HepG2 (cell line): ENCODE data around the gene SIRT7. TPM values are rescaled to one million over a fixed set of nuclear protein-coding genes. Genes with fewer than 3 reads are reported as not detected.

Experiments
- AFF4 ChIP-seq: sonication (generic); formaldehyde crosslinking; IDR thresholded peaks from 2 replicates; pipeline ENCODE4 v1.4.0; 2020; ENCODE audit warnings: missing genetic modification reagents
- BCLAF1 ChIP-seq: fragments of 450-650 bp; IDR thresholded peaks from 2 replicates; pipeline ENCODE4 v1.6.1; 2017; ENCODE audit warnings: mild to moderate bottlenecking
- IRF1 ChIP-seq: sonication (generic); formaldehyde crosslinking; IDR thresholded peaks from 2 replicates; pipeline ENCODE4 v1.4.0; 2020; ENCODE audit warnings: low read depth, mild to moderate bottlenecking, missing genetic modification reagents
- JARID2 ChIP-seq: sonication (generic); formaldehyde crosslinking; IDR thresholded peaks from 2 replicates; pipeline ENCODE4 v1.8.1; 2023; ENCODE audit warnings: missing genetic modification reagents, inconsistent platforms; ENCODE audit not compliant: insufficient replicate concordance
- JUNB ChIP-seq: sonication (generic); formaldehyde crosslinking; IDR thresholded peaks from 2 replicates; pipeline ENCODE4 v1.8.0; 2022; ENCODE audit warnings: missing genetic modification reagents, mild to moderate bottlenecking, borderline replicate concordance
- PHF20 ChIP-seq: sonication (generic); formaldehyde crosslinking; IDR thresholded peaks from 2 replicates; pipeline ENCODE4 v1.5.0; 2020; ENCODE audit warnings: mild to moderate bottlenecking, missing genetic modification reagents
- POLR2A ChIP-seq, 2 experiments: IDR thresholded peaks; 2 replicates each; pipeline ENCODE4 v1.6.1; 2011; ENCODE audit warnings: low read depth in 2 of 2, low read length in 2 of 2, mild to moderate bottlenecking in 1 of 2, moderate library complexity in 1 of 2; ENCODE audit not compliant: insufficient read depth in 1 of 2
- PTBP1 ChIP-seq: fragments of 200-400 bp; formaldehyde crosslinking; IDR thresholded peaks from 2 replicates; pipeline ENCODE4 v1.6.1; 2018; ENCODE audit warnings: low read length, low read depth; ENCODE audit not compliant: poor library complexity, severe bottlenecking
- RXRB ChIP-seq: IDR thresholded peaks from 2 replicates; pipeline ENCODE4 v1.6.1; 2016; ENCODE audit warnings: borderline replicate concordance, missing genetic modification reagents, missing compliant biosample characterization
- SALL2 ChIP-seq: sonication (generic); formaldehyde crosslinking; IDR thresholded peaks from 2 replicates; pipeline ENCODE4 v1.8.1; 2023; ENCODE audit warnings: mild to moderate bottlenecking, missing genetic modification reagents, inconsistent platforms
- SNAPC4 ChIP-seq: sonication (generic); formaldehyde crosslinking; IDR thresholded peaks from 2 replicates; pipeline ENCODE4 v1.4.0; 2020; ENCODE audit warnings: mild to moderate bottlenecking, missing genetic modification reagents
- SRSF1 ChIP-seq: fragments of 200-400 bp; formaldehyde crosslinking; optimal IDR thresholded peaks from 2 replicates; pipeline ENCODE3; 2017; ENCODE audit warnings: mild to moderate bottlenecking, low read depth, low read length, moderate library complexity
- SSRP1 ChIP-seq: IDR thresholded peaks from 2 replicates; pipeline ENCODE4 v1.6.1; 2016; ENCODE audit warnings: control low read depth
- ZC3H4 ChIP-seq: sonication (generic); formaldehyde crosslinking; IDR thresholded peaks from 2 replicates; pipeline ENCODE4 v1.4.0; 2020; ENCODE audit warnings: missing genetic modification reagents, borderline replicate concordance
- ZNF207 ChIP-seq: fragments of 450-650 bp; IDR thresholded peaks from 2 replicates; pipeline ENCODE4 v1.6.1; 2016; ENCODE audit warnings: antibody characterized with exemption, borderline replicate concordance
- ZNF317 ChIP-seq: sonication (generic); formaldehyde crosslinking; IDR thresholded peaks from 2 replicates; pipeline ENCODE4 v1.5.0; 2020; ENCODE audit warnings: mild to moderate bottlenecking, missing genetic modification reagents
- ZNF33B ChIP-seq: sonication (generic); formaldehyde crosslinking; IDR thresholded peaks from 2 replicates; pipeline ENCODE4 v1.5.1; 2020; ENCODE audit warnings: mild to moderate bottlenecking, missing genetic modification reagents
- ZNF660 ChIP-seq: sonication (generic); formaldehyde crosslinking; IDR thresholded peaks from 2 replicates; pipeline ENCODE4 v1.5.1; 2020; ENCODE audit warnings: mild to moderate bottlenecking, low read depth, missing genetic modification reagents, borderline replicate concordance
- ZNF75D ChIP-seq: sonication (generic); formaldehyde crosslinking; IDR thresholded peaks from 2 replicates; pipeline ENCODE4 v1.8.1; 2023; ENCODE audit warnings: missing genetic modification reagents, mild to moderate bottlenecking, borderline replicate concordance
- polyA plus RNA-seq, 8 experiments: library from polyadenylated mRNA; depleted of rRNA in 3 of 8; stranded (reverse) in 7 of 8; unstranded in 1 of 8; fragments of >200 nt; fragmentation: Illumina TruSeq in 4 of 8; extraction: Trizol in 4 of 8; gene quantifications; 2 replicates each; pipeline versions ENCODE4 v1.2.1 to v1.2.3, GENCODE V29; 2011 to 2016; ENCODE audit warnings: low read depth in 4 of 8, missing spikeins in 1 of 8, mixed read lengths in 1 of 8; ENCODE audit not compliant: insufficient read depth in 1 of 8
- total RNA-seq, 5 experiments: library from RNA; depleted of rRNA; stranded (reverse); fragments of >200 nt; fragmentation: Illumina TruSeq; extraction: Trizol; gene quantifications; 2 replicates each; pipeline ENCODE4 v1.2.3, GENCODE V29; 2016; ENCODE audit warnings: low read depth in 1 of 5

The SIRT7 gene
- total and polyA plus RNA-seq, 2 of the 13 experiments (the other 11 are each of a cell fraction or from before 2014, with no cell fraction given), result 8.3 to 24.8 TPM

GRCh38 chr17:81952792-81953228 lies 34.8 kb upstream of the SIRT7 start (continued):
- TF ChIP-seq PTBP1, result peak; percentile 83
- no peak for TF ChIP-seq ZNF33B (CRISPR knock-in tag)
- no peak; a peak in 1 of 4 replicates for TF ChIP-seq POLR2A (IDR thresholded peaks at IDR 0.05; ENCODE audit: insufficient read depth in 1 of 2, low read depth in 2 of 2, low read length in 2 of 2)
- TF ChIP-seq IRF1, result no peak
- peak; percentile 27 for TF ChIP-seq SRSF1
- TF ChIP-seq ZNF75D (CRISPR knock-in tag), result no peak
- no peak for TF ChIP-seq SNAPC4 (CRISPR knock-in tag)
- no peak for TF ChIP-seq JUNB (CRISPR knock-in tag)
- no peak for TF ChIP-seq ZNF317 (CRISPR knock-in tag)
- TF ChIP-seq BCLAF1, result no peak
- TF ChIP-seq AFF4 (CRISPR knock-in tag), result no peak
- no peak for TF ChIP-seq RXRB (CRISPR knock-in tag)
- no peak for TF ChIP-seq ZNF207
- no peak for TF ChIP-seq SALL2 (CRISPR knock-in tag)
- peak; percentile 49; the same call in 1 of the 2 replicates for TF ChIP-seq ZC3H4 (CRISPR knock-in tag)
- TF ChIP-seq JARID2, result no peak
- no peak for TF ChIP-seq ZNF660
- TF ChIP-seq PHF20, result no peak
- TF ChIP-seq SSRP1 (CRISPR knock-in tag), result peak; percentile 99
